Right cardiac atrium (tissue), 5 donors: ENCODE data around the gene ZNF598. TPM values are rescaled to one million over a fixed set of nuclear protein-coding genes. Genes with fewer than 3 reads are reported as not detected.

Source experiments
- ATAC-seq, 2 donors: fragments of 200-7000 bp; cut with Tn5 transposase; one replicate each; pipeline versions ENCODE4 v1.8.0 to v1.9.1; 2020; ENCODE audit warnings: moderate library complexity in 2 of 2, mild to moderate bottlenecking in 1 of 2
- DNase-seq, 3 donors: peaks; one replicate each; pipeline ENCODE4 v3.0.0-alpha.2; 2020
- H3K27ac ChIP-seq: one replicate; pipeline ENCODE4 v1.5.1; 2013; ENCODE audit warnings: mild to moderate bottlenecking, low read length, control low read depth, moderate library complexity
- H3K27me3 ChIP-seq: one replicate; pipeline ENCODE4 v1.6.1; 2013; ENCODE audit not compliant: control insufficient read depth, insufficient read depth
- H3K4me1 ChIP-seq: one replicate; pipeline ENCODE4 v1.6.1; 2013; ENCODE audit warnings: low read length; ENCODE audit not compliant: control insufficient read depth, insufficient read depth
- H3K4me3 ChIP-seq: one replicate; pipeline ENCODE4 v1.5.1; 2013; ENCODE audit warnings: low read length, control low read depth
- H3K9me3 ChIP-seq: one replicate; pipeline ENCODE4 v1.6.1; 2013; ENCODE audit warnings: low read length; ENCODE audit not compliant: control insufficient read depth
- WGBS: extraction: QIAGEN DNeasy Blood & Tissue Kit; methylation state at CpG from one replicate; pipeline ENCODE4 v1.1.7; 2013; 5-methylcytosine and 5-hydroxymethylcytosine counted together
- intact Hi-C, 4 donors: fragments of 100-400 bp; cut with DNase I; formaldehyde crosslinking; loops; one replicate each; pipeline versions ENCODE4 v1.11.0 to v1.14.0; 2022 to 2023
- polyA plus RNA-seq: library from polyadenylated mRNA; stranded (reverse); fragments of 200-250 nt; gene quantifications from one replicate; pipeline ENCODE4 v1.2.3, GENCODE V29; 2013
- total RNA-seq, 4 donors: library from RNA; stranded (reverse); fragmentation: NEBNext Ultra II Directional; extraction: Animal tissue kit (Norgen Biotek cat#: 25700); gene quantifications; one replicate each; pipeline ENCODE4 v1.2.1, GENCODE V29; 2021
- donor health status: healthy with polysubstance abuse.
- donor health status: DM: no; HTN: yes; CAD: no.
- donor health status: DM: no; HTN: no; CAD: no.
- donor health status: DM: no; HTN: yes; CAD: no; lungs with severe emphysema.
- donor health status: DM: yes; HTN: yes; CAD: no.

The ZNF598 gene
- total and polyA plus RNA-seq, 5 donors, result 14.0 to 20.5 (median 17.2) TPM

DNA sequence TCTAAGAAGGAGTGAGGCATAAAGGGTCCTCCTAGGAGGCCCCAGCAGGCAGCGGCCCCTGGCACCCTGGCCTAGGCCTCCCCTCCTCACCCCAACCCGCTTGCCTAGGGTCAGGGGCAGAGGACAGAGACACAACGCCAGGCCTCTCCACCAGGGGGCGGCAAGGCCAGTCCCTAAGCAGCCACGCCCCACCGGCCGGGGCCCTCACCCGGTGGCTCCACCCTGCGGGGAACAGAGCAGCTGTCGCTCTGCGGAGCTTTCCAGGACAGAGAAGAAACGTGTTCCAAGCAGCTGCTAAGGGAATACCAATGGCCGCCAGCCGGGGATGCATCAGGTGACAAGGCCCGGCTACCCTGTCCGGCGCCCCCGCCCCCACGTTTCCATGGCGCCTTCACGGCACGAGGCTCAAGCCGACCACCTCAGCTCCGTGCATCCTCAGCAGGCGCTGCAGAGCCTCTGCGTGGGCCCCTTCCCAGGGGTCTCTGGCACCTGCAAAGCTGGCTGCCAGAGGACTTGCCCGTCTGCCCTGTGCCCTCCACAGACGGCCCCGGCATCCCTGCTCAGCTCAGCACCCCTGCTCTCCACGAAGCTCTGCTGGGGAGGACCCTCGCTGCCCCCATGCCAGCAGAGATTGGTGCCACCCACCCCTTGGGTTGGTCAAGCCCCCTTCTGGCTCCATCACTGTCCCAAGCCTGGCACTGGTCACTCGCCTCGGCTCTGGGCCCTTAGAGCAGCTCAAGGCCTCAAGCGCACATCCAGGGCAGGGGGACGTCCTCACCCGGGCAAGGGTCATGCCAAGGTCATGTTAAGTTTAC is 5.6 kb downstream of the ZNF598 start:
- Histone ChIP-seq H3K9me3 (no peaks in the 10 kb centered on the region), H3K27ac (no peak overlapping the region), H3K4me1 (peaks cover 12% of the 10 kb centered on the region), H3K4me3 (no peak overlapping the region), H3K27me3 (no peaks in the 10 kb centered on the region)
- peak; percentile 92 to 97 (median 96) for DNase-seq
- 27% methylated on average over 36 of the region's 36 CpGs for WGBS
- ATAC-seq, result peak; percentile 80 to 82
- intact Hi-C loops, result loop anchor here in 1 of 4 donors (5.0 kb wide), 1 partner anchor 148 kb away; no protein-coding TSS in a partner anchor

- WGBS, result 81% methylated on average over 8 of the region's 8 CpGs
- no peak overlapping the region for H3K27ac ChIP-seq
- no peaks in the 10 kb centered on the region for H3K9me3 ChIP-seq
- peaks cover 8% of the 10 kb centered on the region for H3K4me1 ChIP-seq
- intact Hi-C loops, result loop anchor here in 1 of 4 donors (5.0 kb wide), 1 partner anchor 149 kb away; no protein-coding TSS in a partner anchor
- DNase-seq, result no peak
- no peak overlapping the region for H3K4me3 ChIP-seq
- H3K27me3 ChIP-seq, result no peaks in the 10 kb centered on the region
- ATAC-seq, result no peak
These were observed 6.3 kb downstream of the ZNF598 start for GRCh38 chr16:2003231-2003826.

- H3K9me3 ChIP-seq, result no peaks in the 10 kb centered on the region
- no peak overlapping the region for H3K27ac ChIP-seq
- H3K4me1 ChIP-seq, result peaks cover 4% of the 10 kb centered on the region
- no peaks in the 10 kb centered on the region for H3K27me3 ChIP-seq
- intact Hi-C loops, result loop anchor here in 1 of 4 donors (5.0 kb wide), 1 partner anchor 150 kb away; no protein-coding TSS in a partner anchor
- no peak for ATAC-seq
- peak in 1 of 3 donors; percentile 65 for DNase-seq
- no peak overlapping the region for H3K4me3 ChIP-seq
- WGBS, result 90% methylated on average over 47 of the region's 47 CpGs
These were observed 7.0 kb downstream of the ZNF598 start for GRCh38 chr16:2002406-2003230.

DNA sequence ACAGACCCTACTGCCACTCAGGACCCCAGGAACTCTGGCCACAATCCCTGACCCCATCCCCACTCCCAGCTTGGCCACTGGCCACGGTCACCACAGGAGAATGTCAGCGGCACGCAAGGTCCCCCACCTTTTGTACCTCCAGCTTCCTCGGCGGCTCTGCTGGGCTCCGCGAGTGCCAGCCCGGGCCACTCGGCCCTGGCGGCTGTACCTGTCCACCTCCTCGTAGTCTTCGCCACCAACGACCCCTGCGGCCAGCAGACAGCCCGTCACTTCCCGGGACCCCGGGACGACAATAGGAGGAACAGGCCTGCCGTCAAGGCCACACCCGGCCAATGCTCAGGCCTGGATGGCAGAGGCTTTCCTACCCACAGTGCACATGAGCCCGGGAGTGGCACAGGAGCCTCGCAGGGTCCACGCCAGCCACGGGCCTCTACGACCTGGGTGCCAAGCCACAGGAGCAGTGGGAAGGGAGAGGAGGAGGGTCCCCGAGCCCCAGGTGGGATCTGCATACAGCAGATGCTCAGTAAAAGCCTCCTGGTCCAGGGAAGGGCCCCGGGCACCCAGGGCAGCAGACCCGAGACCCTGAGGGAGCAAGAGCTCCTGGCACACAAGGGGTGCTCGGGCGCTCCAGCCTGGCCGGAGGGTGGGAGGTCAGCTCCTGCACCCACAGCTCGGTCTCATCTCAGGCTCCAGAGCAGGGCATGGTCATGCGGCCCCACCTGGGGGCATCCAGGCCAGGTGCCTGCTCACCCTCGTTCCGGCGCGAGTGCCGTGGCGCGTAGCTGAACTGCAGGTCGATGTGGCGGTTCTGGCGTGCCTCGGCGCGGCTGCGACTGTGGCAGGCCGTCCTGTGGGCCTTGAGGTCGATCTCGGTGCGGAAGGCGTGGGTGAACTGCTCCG is 7.9 kb downstream of the ZNF598 start:
- DNase-seq, result peak in 2 of 3 donors; percentile 47 to 51
- intact Hi-C loops, result loop anchor here in 1 of 4 donors (5.0 kb wide), 1 partner anchor 151 kb away; no protein-coding TSS in a partner anchor

DNA sequence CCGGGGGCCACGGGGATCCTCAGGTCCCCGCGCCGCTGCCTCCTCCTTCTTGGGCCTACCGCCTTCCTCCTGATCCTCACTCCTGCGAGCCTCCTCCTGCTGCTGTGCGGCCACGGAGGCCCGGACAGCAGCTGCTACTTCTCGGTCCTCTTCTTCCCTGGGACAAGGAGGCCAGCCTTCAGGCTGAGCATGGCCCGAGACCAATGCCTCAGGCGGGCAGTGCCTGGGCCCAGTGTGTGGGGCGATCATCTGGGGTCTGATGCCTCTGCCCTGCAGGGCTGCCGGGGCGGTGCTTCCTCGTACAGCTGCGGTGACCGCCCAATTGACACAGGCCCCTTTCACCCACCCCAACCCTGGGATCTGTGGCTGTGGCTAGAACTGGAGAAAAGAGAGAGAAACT is 8.6 kb downstream of the ZNF598 start:
- WGBS, result 94% methylated on average over 19 of the region's 19 CpGs
- DNase-seq, result peak in 2 of 3 donors; percentile 40 to 50
- intact Hi-C loops, result loop anchor here in 1 of 4 donors (5.0 kb wide), 1 partner anchor 151 kb away; no protein-coding TSS in a partner anchor
- H3K27me3 ChIP-seq, result no peaks in the 10 kb centered on the region
- peaks cover 2% of the 10 kb centered on the region for H3K4me1 ChIP-seq
- H3K27ac ChIP-seq, result no peak overlapping the region
- ATAC-seq, result no peak
- H3K9me3 ChIP-seq, result no peaks in the 10 kb centered on the region
- H3K4me3 ChIP-seq, result no peak overlapping the region

More for the DNA sequence above, 7.9 kb downstream of the ZNF598 start:
- Histone ChIP-seq H3K4me1 (peaks cover 2% of the 10 kb centered on the region), H3K27ac (no peak overlapping the region), H3K9me3 (no peaks in the 10 kb centered on the region), H3K27me3 (no peaks in the 10 kb centered on the region), H3K4me3 (no peak overlapping the region)
- ATAC-seq, result no peak
- WGBS, result 94% methylated on average over 53 of the region's 53 CpGs

GRCh38 chr16:1999866-2000514 is 9.6 kb downstream of the ZNF598 start:
- WGBS, result 85% methylated on average over 28 of the region's 28 CpGs
- H3K4me1 ChIP-seq, result peaks cover 2% of the 10 kb centered on the region
- no peak overlapping the region for H3K4me3 ChIP-seq
- intact Hi-C loops, result loop anchor here in 1 of 4 donors (5.0 kb wide), 1 partner anchor 152 kb away; no protein-coding TSS in a partner anchor
- H3K27ac ChIP-seq, result no peak overlapping the region
- no peak for ATAC-seq
- H3K9me3 ChIP-seq, result no peaks in the 10 kb centered on the region
- H3K27me3 ChIP-seq, result no peaks in the 10 kb centered on the region
- peak in 1 of 3 donors; percentile 53 for DNase-seq

- WGBS, result 93% methylated on average over 39 of the region's 39 CpGs
- no peak for ATAC-seq
- no peaks in the 10 kb centered on the region for H3K9me3 ChIP-seq
These were observed 10.5 kb downstream of the ZNF598 start for GRCh38 chr16:1998852-1999801.

DNA sequence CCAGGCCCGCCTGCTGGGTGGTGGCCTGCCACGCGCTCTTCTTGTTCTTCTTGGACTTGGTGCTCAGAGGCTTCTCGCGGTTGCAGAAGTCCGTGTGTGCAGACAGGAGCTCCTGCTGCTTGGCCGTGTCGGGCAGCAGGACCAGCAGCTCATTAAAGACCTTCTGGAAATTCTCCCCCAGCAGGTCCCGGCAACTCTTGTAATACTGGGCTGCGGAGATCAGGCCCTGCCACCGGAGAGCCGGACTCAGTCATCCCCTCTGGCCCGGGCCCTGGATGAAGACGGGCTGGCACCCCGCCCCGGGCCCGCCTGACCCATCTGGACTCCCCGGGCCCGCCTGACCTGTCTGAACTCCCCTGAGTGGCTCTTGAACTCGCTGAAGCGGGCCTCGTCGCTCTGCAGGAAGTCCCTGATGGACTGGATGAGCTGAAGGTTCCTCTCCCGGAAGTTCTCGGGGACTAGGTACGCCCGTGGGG is 11.2 kb downstream of the ZNF598 start:
- H3K27me3 ChIP-seq, result no peaks in the 10 kb centered on the region
- no peaks in the 10 kb centered on the region for H3K9me3 ChIP-seq
- WGBS, result 93% methylated on average over 27 of the region's 27 CpGs
- DNase-seq (peak in 2 of 3 donors; percentile 50 to 52), ATAC-seq (no peak)
- peaks cover 2% of the 10 kb centered on the region for H3K4me1 ChIP-seq
- H3K4me3 ChIP-seq, result no peak overlapping the region
- intact Hi-C loops, result no loop called here
- H3K27ac ChIP-seq, result no peak overlapping the region

More at GRCh38 chr16:1998852-1999801, 10.5 kb downstream of the ZNF598 start:
- intact Hi-C loops, result no loop called here
- Histone ChIP-seq H3K27ac (no peak overlapping the region), H3K4me1 (peaks cover 2% of the 10 kb centered on the region), H3K27me3 (no peaks in the 10 kb centered on the region), H3K4me3 (no peak overlapping the region)
- peak in 2 of 3 donors; percentile 57 to 62 for DNase-seq
